T-helper 2 cell treated with Interferon-gamma antibody and Interleukin-4, amounts not matched to agents 100 ng/mL and 5 ng/mL, for 36 hours (primary cell): ENCODE measurements around the gene TFDP1. TPM values are rescaled to one million over a fixed set of nuclear protein-coding genes. Genes with fewer than 3 reads are reported as not detected.

Source experiments
- intact Hi-C: fragments of 100-400 bp; cut with micrococcal nuclease; formaldehyde crosslinking; loops from one replicate; pipeline ENCODE4 v1.15.1; 2023
- total RNA-seq: library from RNA; stranded (reverse); gene quantifications from 2 replicates; pipeline ENCODE4 v1.2.3, GENCODE V29; 2022

The TFDP1 gene
- total RNA-seq, 1 donor from 2014 or later = 171 TPM

- intact Hi-C loops = no loop called here
Observed at GRCh38 chr13:113548778-113549621, 35.6 kb upstream of the TFDP1 start.

- intact Hi-C loops = no loop called here
Observed at GRCh38 chr13:113550453-113550852, 34.1 kb upstream of the TFDP1 start.

GRCh38 chr13:113551081-113552000 lies 33.2 kb upstream of the TFDP1 start:
- intact Hi-C loops = no loop called here

GRCh38 chr13:113552079-113552478 lies 32.5 kb upstream of the TFDP1 start:
- intact Hi-C loops = no loop called here

GRCh38 chr13:113552786-113553434 lies 31.6 kb upstream of the TFDP1 start:
- intact Hi-C loops = no loop called here

- intact Hi-C loops = no loop called here
Observed at GRCh38 chr13:113553511-113554332, 30.8 kb upstream of the TFDP1 start.

- intact Hi-C loops = no loop called here
Observed at GRCh38 chr13:113554333-113554700, 30.2 kb upstream of the TFDP1 start.

- intact Hi-C loops = no loop called here
Observed at GRCh38 chr13:113555141-113555540, 29.4 kb upstream of the TFDP1 start.

- intact Hi-C loops = no loop called here
Observed at GRCh38 chr13:113557013-113557412, 27.5 kb upstream of the TFDP1 start.

- intact Hi-C loops = no loop called here
Observed at GRCh38 chr13:113558461-113558860, 26.1 kb upstream of the TFDP1 start.

- intact Hi-C loops = no loop called here
Observed at GRCh38 chr13:113559061-113559460, 25.5 kb upstream of the TFDP1 start.

GRCh38 chr13:113559901-113560644 lies 24.5 kb upstream of the TFDP1 start:
- intact Hi-C loops = loop anchor here (5.0 kb wide), 1 partner anchor 618 kb away; no protein-coding TSS in a partner anchor

- intact Hi-C loops = loop anchor here (5.0 kb wide), 1 partner anchor 619 kb away; no protein-coding TSS in a partner anchor
Observed at GRCh38 chr13:113560645-113561416, 23.7 kb upstream of the TFDP1 start.

GRCh38 chr13:113561417-113562084 lies 23.0 kb upstream of the TFDP1 start:
- intact Hi-C loops = loop anchor here (5.0 kb wide), 1 partner anchor 619 kb away; no protein-coding TSS in a partner anchor

- intact Hi-C loops = loop anchor here (5.0 kb wide), 1 partner anchor 620 kb away; no protein-coding TSS in a partner anchor
Observed at GRCh38 chr13:113562085-113562749, 22.3 kb upstream of the TFDP1 start.

GRCh38 chr13:113562844-113563243 lies 21.7 kb upstream of the TFDP1 start:
- intact Hi-C loops = loop anchor here (5.0 kb wide), 1 partner anchor 621 kb away; no protein-coding TSS in a partner anchor

GRCh38 chr13:113563511-113563910 lies 21.0 kb upstream of the TFDP1 start:
- intact Hi-C loops = loop anchor here (5.0 kb wide), 1 partner anchor 621 kb away; no protein-coding TSS in a partner anchor
